ENCODE measurements around the gene B4GALT5. TPM values are rescaled to one million over a fixed set of nuclear protein-coding genes. Genes with fewer than 3 reads are reported as not detected.
"Not testable (repeated sequence)": the region's sequence is repeated elsewhere in the genome, so short reads cannot be mapped to it uniquely, and the experiment has no call there.

Gene B4GALT5
- total RNA-seq, 2 donors from 2014 or later, result 62.1 to 74.9 TPM

DNA sequence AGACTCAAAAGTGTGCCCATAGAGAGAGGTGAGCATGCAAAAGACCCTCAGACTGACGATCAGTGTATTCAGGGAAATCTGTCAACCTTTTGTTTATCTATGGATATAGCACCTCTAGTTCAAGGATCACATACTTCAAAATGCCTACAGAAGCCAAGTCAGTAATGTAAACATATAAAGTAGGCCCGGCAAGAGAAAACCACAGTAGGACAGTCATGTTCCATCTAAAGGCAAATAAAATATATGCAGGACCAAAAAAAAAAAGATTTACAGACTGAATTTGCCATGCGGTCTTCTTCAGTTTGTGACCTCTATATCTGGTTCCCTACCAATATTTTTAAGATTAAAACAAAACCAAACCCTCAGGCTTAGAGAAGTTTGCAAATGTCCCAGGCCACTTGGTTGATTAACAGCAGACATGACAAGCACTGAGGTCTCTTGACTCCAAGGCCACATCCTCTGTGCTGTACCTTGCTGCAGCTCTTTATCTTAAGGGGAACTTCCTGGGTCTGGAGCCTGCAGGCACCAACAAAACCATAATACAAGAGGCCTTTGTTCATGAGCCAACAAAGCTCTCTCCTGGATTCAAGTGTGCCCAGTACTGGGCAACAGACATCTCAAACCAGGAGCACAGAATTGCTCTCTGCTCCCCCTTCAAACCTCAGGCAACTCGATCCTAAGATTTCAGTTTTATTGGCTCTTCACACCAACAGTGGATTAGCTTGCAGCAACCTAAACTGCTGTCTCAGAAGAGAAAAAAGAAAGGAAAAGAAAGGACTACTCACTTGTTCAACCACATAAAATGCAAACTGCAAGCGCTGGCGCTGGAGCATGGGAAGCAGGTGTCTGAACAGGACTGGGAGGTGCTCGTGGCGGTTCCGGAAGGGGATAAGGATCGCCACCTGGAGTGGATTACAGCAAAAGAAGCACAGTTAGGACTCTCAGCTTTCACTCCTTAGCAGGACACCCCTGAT is 71.7 kb downstream of the B4GALT5 start:
- Mint-ChIP-seq H3K27me3 (no peaks in the 10 kb centered on the region), H3K9me3 (no peaks in the 10 kb centered on the region), H3K27ac (peak overlapping the region; percentile 52 to 54), H3K36me3 (peaks cover 30% of the 10 kb centered on the region), H3K4me3 (no peak overlapping the region), H3K4me1 (ENCODE audit: low read depth in 2 of 2) (peaks cover 26 to 28% of the 10 kb centered on the region in 2 donors)
- no peak for ATAC-seq
- DNase-seq (ENCODE audit: low spot score), result no peak

DNA sequence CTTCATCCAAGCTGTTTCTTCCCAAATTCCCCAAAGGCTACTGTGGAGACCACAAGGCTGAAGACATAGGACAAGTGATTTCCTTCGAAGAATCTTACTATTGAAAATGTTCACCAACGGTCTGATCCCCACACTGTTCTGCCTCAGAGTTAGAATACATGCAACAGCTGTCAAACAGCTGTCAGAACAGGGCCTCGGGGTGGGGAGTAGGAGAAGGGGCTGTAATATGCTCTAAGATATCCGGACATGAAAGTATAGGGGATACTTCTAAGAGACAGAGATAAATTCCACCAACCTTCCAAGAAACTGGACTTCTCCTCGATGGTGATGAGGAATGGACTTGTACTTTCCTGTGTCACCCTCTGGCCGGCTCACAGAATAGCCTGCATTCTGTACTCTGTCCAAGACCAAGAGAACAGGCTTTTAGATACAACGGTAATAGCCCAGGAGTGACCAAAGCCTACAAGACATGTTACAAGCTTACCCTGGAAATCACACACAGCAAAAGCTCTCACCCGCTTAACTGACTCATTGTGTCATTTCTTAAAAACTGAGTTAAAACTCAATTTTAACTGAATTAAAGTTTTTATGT is 76.5 kb downstream of the B4GALT5 start:
- H3K27ac Mint-ChIP-seq, result no peak overlapping the region
- no peaks in the 10 kb centered on the region for H3K27me3 Mint-ChIP-seq
- H3K9me3 Mint-ChIP-seq, result no peaks in the 10 kb centered on the region
- H3K4me1 Mint-ChIP-seq (ENCODE audit: low read depth in 2 of 2), result peaks cover 38 to 40% of the 10 kb centered on the region in 2 donors
- ATAC-seq, result no peak
- no peak for DNase-seq (ENCODE audit: low spot score)
- H3K36me3 Mint-ChIP-seq, result peaks cover 45% of the 10 kb centered on the region
- no peak overlapping the region for H3K4me3 Mint-ChIP-seq

DNA sequence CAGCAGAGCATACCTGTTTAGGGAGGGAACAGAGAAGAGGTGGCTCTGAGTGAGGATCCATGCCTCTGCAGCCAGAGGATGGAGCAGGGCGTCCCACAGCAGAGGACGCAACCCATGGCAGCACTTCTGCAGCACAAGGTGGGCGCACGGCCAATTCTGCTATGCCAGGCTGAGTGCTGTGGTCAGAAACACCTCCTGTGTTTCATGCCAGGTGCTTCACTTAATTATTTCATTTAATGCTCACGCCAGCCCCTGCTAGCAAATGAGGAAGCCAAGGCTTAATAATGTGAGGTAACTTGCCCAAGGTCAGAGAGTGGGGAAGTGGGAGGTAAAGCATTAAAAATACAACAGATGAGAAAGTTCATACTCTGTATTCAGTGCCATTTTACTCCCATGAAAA is 77.2 kb downstream of the B4GALT5 start:
- peak overlapping the region; percentile 40 to 76 for H3K27ac Mint-ChIP-seq
- H3K4me1 Mint-ChIP-seq (ENCODE audit: low read depth in 2 of 2), result peaks cover 40 to 41% of the 10 kb centered on the region in 2 donors
- H3K27me3 Mint-ChIP-seq, result no peaks in the 10 kb centered on the region
- peaks cover 42% of the 10 kb centered on the region for H3K36me3 Mint-ChIP-seq
- H3K9me3 Mint-ChIP-seq, result no peaks in the 10 kb centered on the region
- peak overlapping the region; percentile 6 for H3K4me3 Mint-ChIP-seq
- DNase-seq (ENCODE audit: low spot score) (no peak), ATAC-seq (no peak)

DNA sequence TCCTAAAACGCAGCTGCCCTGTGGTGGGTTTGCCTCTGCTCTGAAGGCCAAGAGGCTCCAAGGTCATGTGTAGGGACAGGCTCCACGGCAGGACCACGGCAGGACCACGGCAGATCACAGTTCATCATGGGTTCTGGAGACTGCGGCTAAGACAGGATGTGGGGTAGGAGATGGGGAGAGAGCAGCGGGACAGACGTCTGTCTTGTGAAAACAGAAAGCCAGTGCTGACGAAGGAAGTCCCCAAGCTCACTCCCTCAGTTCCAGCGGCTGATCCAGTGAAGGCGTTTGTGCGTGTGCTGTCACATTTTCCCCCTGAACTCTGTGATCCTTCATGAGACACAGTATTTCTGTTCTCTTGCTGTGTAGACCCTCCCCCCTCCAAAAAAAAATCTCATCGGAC is 77.8 kb downstream of the B4GALT5 start:
- Mint-ChIP-seq H3K4me1 (ENCODE audit: low read depth in 2 of 2) (peaks cover 37 to 40% of the 10 kb centered on the region in 2 donors), H3K9me3 (no peaks in the 10 kb centered on the region), H3K27me3 (no peaks in the 10 kb centered on the region), H3K36me3 (peaks cover 36% of the 10 kb centered on the region), H3K4me3 (peak overlapping the region; percentile 6), H3K27ac (peak overlapping the region; percentile 40 to 76)
- DNase-seq (ENCODE audit: low spot score) (no peak), ATAC-seq (peak; percentile 68 to 73)

DNA sequence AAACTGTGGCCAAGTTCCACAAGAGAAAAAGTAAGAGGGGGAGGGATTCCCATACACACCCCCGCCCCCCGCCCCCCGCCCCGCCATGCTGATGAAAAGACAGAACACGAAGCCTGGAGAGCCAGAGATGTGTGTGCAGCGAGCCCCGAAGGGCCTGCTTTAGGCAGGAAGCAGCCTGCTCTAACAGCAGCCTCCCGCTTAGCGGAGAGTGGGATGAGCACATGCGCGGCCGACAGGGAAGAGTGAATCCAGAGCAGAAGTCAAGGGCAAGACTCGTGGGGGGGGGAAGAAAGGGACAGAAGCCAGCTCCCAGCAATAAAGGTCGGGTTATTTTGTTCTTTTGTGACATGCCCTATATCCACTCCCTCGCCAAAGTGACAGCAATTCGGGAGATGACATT is 78.5 kb downstream of the B4GALT5 start:
- Mint-ChIP-seq H3K9me3 (no peaks in the 10 kb centered on the region), H3K36me3 (peaks cover 31% of the 10 kb centered on the region), H3K4me3 (no peak overlapping the region), H3K27ac (peak overlapping the region in 1 of 2 donors; percentile 76), H3K27me3 (no peaks in the 10 kb centered on the region), H3K4me1 (ENCODE audit: low read depth in 2 of 2) (peaks cover 33 to 38% of the 10 kb centered on the region in 2 donors)
- DNase-seq (ENCODE audit: low spot score) (no peak), ATAC-seq (no peak)

DNA sequence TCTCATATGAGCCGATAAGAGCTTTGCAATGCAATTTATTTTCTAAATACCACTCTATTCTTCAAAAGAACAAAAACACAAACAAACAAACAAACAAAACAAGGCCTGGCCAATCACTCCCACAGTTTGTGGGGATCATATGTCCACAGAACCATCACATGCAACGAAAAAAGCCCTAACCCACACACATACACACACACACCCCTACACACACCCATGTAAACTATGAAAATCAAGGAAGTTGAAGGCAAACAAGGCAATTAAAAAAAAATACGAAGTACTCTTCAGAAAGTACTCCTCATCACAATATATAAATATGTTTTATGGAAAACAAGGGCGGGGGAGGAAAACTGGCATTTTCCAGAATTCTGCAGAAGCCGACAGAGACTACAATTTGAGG is 79.6 kb downstream of the B4GALT5 start:
- H3K9me3 Mint-ChIP-seq, result no peaks in the 10 kb centered on the region
- no peak for DNase-seq (ENCODE audit: low spot score)
- peaks cover 30% of the 10 kb centered on the region in 2 donors for H3K4me1 Mint-ChIP-seq (ENCODE audit: low read depth in 2 of 2)
- no peaks in the 10 kb centered on the region for H3K27me3 Mint-ChIP-seq
- peaks cover 25% of the 10 kb centered on the region for H3K36me3 Mint-ChIP-seq
- no peak for ATAC-seq
- H3K27ac Mint-ChIP-seq, result peak overlapping the region in 1 of 2 donors; percentile 22
- no peak overlapping the region for H3K4me3 Mint-ChIP-seq

DNA sequence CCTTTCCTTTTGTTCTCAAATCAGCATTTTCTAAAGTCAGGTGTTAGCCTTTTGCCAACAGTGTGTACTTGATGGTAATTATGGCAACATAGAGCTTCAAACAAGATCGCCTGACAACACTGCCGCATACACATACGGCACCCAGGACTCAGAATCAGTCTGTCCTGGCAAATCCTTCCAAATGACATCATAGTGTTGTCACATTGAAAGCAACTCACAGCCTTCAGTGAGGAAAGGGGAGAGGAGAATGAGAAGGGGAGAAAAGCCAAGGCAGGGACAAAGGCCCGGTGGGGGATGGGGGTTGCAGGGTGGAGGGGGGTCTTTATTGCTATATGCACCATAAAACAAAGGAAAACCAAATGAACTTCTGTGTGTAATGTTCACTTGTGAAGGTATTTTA is 80.0 kb downstream of the B4GALT5 start:
- Mint-ChIP-seq H3K27me3 (no peaks in the 10 kb centered on the region), H3K27ac (peak overlapping the region in 1 of 2 donors; percentile 22), H3K4me3 (no peak overlapping the region), H3K4me1 (ENCODE audit: low read depth in 2 of 2) (peaks cover 30% of the 10 kb centered on the region in 2 donors), H3K36me3 (peaks cover 25% of the 10 kb centered on the region), H3K9me3 (no peaks in the 10 kb centered on the region)
- ATAC-seq (no peak), DNase-seq (ENCODE audit: low spot score) (no peak)

GRCh38 chr20:49633023-49633422 is 80.7 kb downstream of the B4GALT5 start:
- peaks cover 30% of the 10 kb centered on the region in 2 donors for H3K4me1 Mint-ChIP-seq (ENCODE audit: low read depth in 2 of 2)
- no peak for DNase-seq (ENCODE audit: low spot score)

GRCh38 chr20:49631856-49632418 is 81.7 kb downstream of the B4GALT5 start:
- no peak for ATAC-seq
- Mint-ChIP-seq H3K36me3 (peaks cover 21% of the 10 kb centered on the region), H3K27ac (peak overlapping the region; percentile 55 to 88), H3K27me3 (no peaks in the 10 kb centered on the region), H3K4me3 (no peak overlapping the region), H3K4me1 (ENCODE audit: low read depth in 2 of 2) (peaks cover 32 to 35% of the 10 kb centered on the region in 2 donors), H3K9me3 (no peaks in the 10 kb centered on the region)
- no peak for DNase-seq (ENCODE audit: low spot score)

More at GRCh38 chr20:49633023-49633422, 80.7 kb downstream of the B4GALT5 start:
- Mint-ChIP-seq H3K4me3 (no peak overlapping the region), H3K27me3 (no peaks in the 10 kb centered on the region), H3K36me3 (peaks cover 25% of the 10 kb centered on the region), H3K9me3 (no peaks in the 10 kb centered on the region), H3K27ac (no peak overlapping the region)
- ATAC-seq, result no peak

DNA sequence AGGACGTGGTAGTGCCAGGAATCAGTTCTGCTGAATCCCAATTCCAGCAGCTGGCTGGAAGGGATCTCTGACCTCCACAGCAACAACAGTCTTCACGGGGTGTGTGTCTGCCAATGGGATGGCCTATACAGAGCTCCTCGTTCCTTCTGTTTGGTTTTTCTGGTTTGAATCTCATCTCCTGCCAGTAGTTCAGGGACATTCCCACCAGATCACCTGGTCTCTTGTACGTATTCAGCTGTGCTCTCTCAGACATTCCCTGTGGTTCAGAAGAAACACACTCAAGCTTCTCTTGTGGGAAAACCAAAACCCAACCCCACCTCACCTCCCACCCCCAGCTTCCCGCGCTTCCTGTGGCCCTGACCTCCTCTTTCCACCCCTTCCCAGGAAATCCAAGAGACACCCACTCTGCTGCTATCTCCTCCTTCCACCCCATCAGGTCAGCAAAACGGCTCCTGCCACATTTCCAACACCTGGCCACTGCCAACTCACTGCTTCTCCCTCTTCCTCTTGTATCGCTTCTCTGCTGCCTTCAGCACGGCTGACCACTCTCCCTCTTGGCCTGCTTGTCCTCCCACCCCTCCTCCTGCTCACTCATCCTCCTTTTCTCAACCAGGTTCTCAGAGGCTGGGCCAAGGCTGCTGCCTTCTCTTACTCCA is 82.5 kb downstream of the B4GALT5 start:
- Mint-ChIP-seq H3K9me3 (no peaks in the 10 kb centered on the region), H3K4me3 (no peak overlapping the region), H3K36me3 (peaks cover 14% of the 10 kb centered on the region), H3K27ac (peak overlapping the region; percentile 55 to 88), H3K27me3 (no peaks in the 10 kb centered on the region), H3K4me1 (ENCODE audit: low read depth in 2 of 2) (peaks cover 25 to 31% of the 10 kb centered on the region in 2 donors)
- DNase-seq (ENCODE audit: low spot score) (no peak), ATAC-seq (no peak)

DNA sequence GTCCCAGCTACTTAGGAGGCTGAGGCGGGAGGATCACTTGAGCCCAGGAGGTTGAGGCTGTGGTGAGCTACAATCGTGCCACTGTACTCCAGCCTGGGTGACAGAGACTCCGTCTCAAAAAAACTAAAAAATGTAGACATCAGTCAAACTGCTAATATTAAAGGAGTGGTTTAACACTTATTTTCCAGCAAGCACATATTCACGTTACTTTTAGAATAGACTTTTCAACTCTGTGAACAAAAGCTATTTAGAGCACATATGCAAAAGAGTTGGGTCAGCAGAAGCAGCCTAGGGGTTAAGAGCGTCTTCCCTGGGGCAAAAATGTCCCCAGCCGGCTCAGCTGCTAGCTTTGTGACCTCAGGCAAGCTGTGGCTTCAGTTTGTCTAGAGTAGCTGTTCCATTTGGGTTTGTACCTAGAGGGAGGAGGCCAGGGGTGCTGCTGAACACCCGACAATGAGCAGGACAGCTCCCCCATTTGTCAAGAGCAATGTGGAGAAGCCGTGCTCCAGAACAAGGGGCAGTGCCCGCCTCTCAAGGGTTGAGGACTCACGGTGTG is 83.2 kb downstream of the B4GALT5 start:
- peaks cover 11% of the 10 kb centered on the region for H3K36me3 Mint-ChIP-seq
- DNase-seq (ENCODE audit: low spot score) (no peak), ATAC-seq (no peak)
- H3K4me3 Mint-ChIP-seq, result no peak overlapping the region
- H3K27ac Mint-ChIP-seq, result peak overlapping the region; percentile 41 to 55
- H3K27me3 Mint-ChIP-seq, result no peaks in the 10 kb centered on the region
- no peaks in the 10 kb centered on the region for H3K9me3 Mint-ChIP-seq
- H3K4me1 Mint-ChIP-seq (ENCODE audit: low read depth in 2 of 2), result peaks cover 23 to 32% of the 10 kb centered on the region in 2 donors

DNA sequence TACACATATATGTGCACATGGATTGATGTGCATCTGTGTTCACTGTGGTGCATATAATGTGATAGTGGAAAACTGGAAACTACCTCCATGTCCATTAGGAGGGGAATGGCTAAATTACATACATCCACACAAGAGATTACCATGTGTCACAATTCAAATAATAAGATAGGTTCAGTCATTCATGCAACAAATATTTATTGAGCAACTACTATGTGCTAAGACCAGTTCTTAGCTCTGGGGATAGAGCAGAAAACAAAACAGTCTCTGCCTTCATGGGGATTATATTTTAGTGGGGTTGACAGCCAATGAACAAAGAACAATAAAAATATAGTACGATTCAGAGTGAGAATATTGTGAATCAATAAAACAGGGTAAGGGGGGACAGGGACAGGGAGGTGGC is 84.1 kb downstream of the B4GALT5 start:
- no peak for DNase-seq (ENCODE audit: low spot score)
- no peak for ATAC-seq
- Mint-ChIP-seq H3K4me3 (no peak overlapping the region), H3K27me3 (no peaks in the 10 kb centered on the region), H3K27ac (peak overlapping the region in 1 of 2 donors; percentile 41), H3K4me1 (ENCODE audit: low read depth in 2 of 2) (peaks cover 32 to 33% of the 10 kb centered on the region in 2 donors), H3K9me3 (no peaks in the 10 kb centered on the region), H3K36me3 (peaks cover 11% of the 10 kb centered on the region)

DNA sequence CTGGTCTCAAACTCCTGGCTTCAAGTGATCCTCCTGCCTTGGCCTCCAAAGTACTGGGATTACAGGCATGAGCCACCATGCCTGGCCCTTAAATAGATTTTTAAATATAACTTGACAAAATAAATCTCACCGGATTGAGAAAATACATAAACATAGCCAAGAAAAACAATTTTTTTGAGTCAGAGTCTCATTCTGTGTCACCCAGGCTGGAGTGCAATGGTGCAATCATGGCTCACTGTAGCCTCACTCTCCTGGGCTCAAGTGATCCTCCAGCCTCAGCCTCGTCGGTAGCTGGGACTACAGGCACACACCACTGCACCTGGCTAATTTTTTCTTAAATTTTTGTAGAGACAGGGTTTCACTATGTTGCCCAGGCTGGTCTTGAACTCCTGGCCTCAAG is 85.4 kb downstream of the B4GALT5 start:
- H3K4me3 Mint-ChIP-seq; H3K36me3 Mint-ChIP-seq; DNase-seq (ENCODE audit: low spot score); ATAC-seq; H3K27me3 Mint-ChIP-seq; H3K9me3 Mint-ChIP-seq: not testable (repeated sequence)
- Mint-ChIP-seq H3K4me1 (ENCODE audit: low read depth in 2 of 2) (peaks cover 29 to 31% of the 10 kb centered on the region in 2 donors), H3K27ac (peak overlapping the region in 1 of 2 donors; percentile 11)

Measured in natural killer cell treated with Interleukin-12 subunit alpha and Interleukin-12 subunit beta and Interleukin-15 and Interleukin-18, amount 100 ng/mL, for 72 hours (primary cell).